Heart left ventricle (tissue), 16 donors: Measurements from ENCODE around the gene CAMKMT. TPM values are rescaled to one million over a fixed set of nuclear protein-coding genes. Genes with fewer than 3 reads are reported as not detected.
"Not testable (repeated sequence)": the region's sequence is repeated elsewhere in the genome, so short reads cannot be mapped to it uniquely, and the experiment has no call there.

Source experiments
- ATAC-seq, 4 donors: fragments of 200-7000 bp; cut with Tn5 transposase; one replicate each; pipeline ENCODE4 v1.9.1; 2020 to 2022; ENCODE audit warnings: moderate library complexity in 4 of 4, mild to moderate bottlenecking in 3 of 4, moderate number of reproducible peaks in 1 of 4
- DNase-seq, 5 donors: peaks; one replicate each; pipeline ENCODE4 v3.0.0-alpha.2; 2020
- H3K27ac ChIP-seq, 12 donors: fragments of 200-600 bp; sonication (generic) in 4 of 12; one replicate each; pipeline versions ENCODE4 v1.5.0 to v1.8.0; 2016 to 2022; ENCODE audit warnings: mild to moderate bottlenecking in 2 of 12
- H3K27me3 ChIP-seq, 9 donors: fragments of 200-600 bp; sonication (generic) in 2 of 9; one replicate each; pipeline versions ENCODE4 v1.5.1 to v1.8.0; 2016 to 2022; ENCODE audit warnings: mild to moderate bottlenecking in 3 of 9
- H3K36me3 ChIP-seq, 9 donors: fragments of 200-600 bp; sonication (generic) in 2 of 9; one replicate each; pipeline versions ENCODE4 v1.5.0 to v1.8.0; 2018 to 2022; ENCODE audit warnings: mild to moderate bottlenecking in 2 of 9
- H3K4me1 ChIP-seq, 12 donors: fragments of 200-600 bp; sonication (generic) in 4 of 12; one replicate each; pipeline versions ENCODE4 v1.5.0 to v1.8.0; 2016 to 2022; ENCODE audit warnings: mild to moderate bottlenecking in 3 of 12
- H3K4me3 ChIP-seq, 12 donors: fragments of 200-600 bp; sonication (generic) in 4 of 12; one replicate each; pipeline versions ENCODE4 v1.5.0 to v1.8.0; 2017 to 2022; ENCODE audit warnings: mild to moderate bottlenecking in 9 of 12, moderate library complexity in 4 of 12
- H3K9me3 ChIP-seq, 12 donors: fragments of 200-600 bp; sonication (generic) in 4 of 12; one replicate each; pipeline versions ENCODE4 v1.5.0 to v1.8.0; 2016 to 2022; ENCODE audit warnings: mild to moderate bottlenecking in 1 of 12
- POLR2A ChIP-seq, 2 donors: fragments of 450-650 bp; IDR thresholded peaks; one replicate each; pipeline ENCODE4 v1.6.1; 2017; ENCODE audit warnings: antibody characterized with exemption in 2 of 2, mild to moderate bottlenecking in 2 of 2, moderate library complexity in 2 of 2
- WGBS, 4 donors: extraction: QIAGEN DNeasy Blood & Tissue Kit in 2 of 4; methylation state at CpG; one replicate each; pipeline versions ENCODE4 v1.1.5 to v1.1.7; 2013 to 2018; 5-methylcytosine and 5-hydroxymethylcytosine counted together
- intact Hi-C, 10 donors: fragments of 100-400 bp; cut with DNase I; formaldehyde crosslinking; loops; one replicate each; pipeline versions ENCODE4 v1.11.1 to v1.14.2; 2022
- polyA plus RNA-seq, 2 donors: library from polyadenylated mRNA; stranded (reverse); fragments of 200-250 nt; gene quantifications; one replicate each; pipeline ENCODE4 v1.2.3, GENCODE V29; 2013
- total RNA-seq, 9 donors: library from RNA; depleted of rRNA in 2 of 9; stranded (reverse); fragments of >200 nt in 2 of 9; fragmentation: NEBNext Ultra II Directional in 3 of 9; extraction: Animal tissue kit (Norgen Biotek cat#: 25700) in 3 of 9; gene quantifications; one replicate each; pipeline versions ENCODE4 v1.1.0 to v1.2.4, GENCODE V29; 2016 to 2023
- TF ChIP-seq, protein P1 (sequence below), 12 donors: fragments of 200-600 bp; sonication (generic) in 4 of 12; IDR thresholded peaks; one replicate each; pipeline versions ENCODE4 v1.5.0 to v1.8.0; 2018 to 2022; ENCODE audit warnings: antibody characterized with exemption in 12 of 12, mild to moderate bottlenecking in 5 of 12
- donor health status: ischemic (EF 13 %, LVEDD 7.1; RV severe dilation, severe dysfunction).
- donor health status: healthy with polysubstance abuse.
- donor health status: DM: no; HTN: yes; CAD: no.
- donor health status: DM: no; HTN: no; CAD: no.
- donor health status: ischemic (EF 25% LVEDD 6.9; RV normal size, moderate dysfunction).
- donor health status: ischemic (EF 25% LVEDD 5.7; RV mildly dilated, moderate dysfunction).
- donor health status: healthy.
- donor health status: DM: yes; HTN: yes; CAD: no.
- donor health status: ischemic (EF 35%, LVEDD 5.7; RV mildly dilated, moderate dysfunction).
- donor health status: nonischemic (EF 11% LVEDD 7.7; RV severe dilation, severe dysfunction).
- donor health status: DM: yes; HTN: yes; CAD: no.
- donor health status: PGD.
- donor health status: ischemic (EF 29% LVEDD 5.4; RV normal size, mild dysfunction).
- donor health status: nonischemic (EF 23%, LVEDD 6.1; RV moderate dilation, normal function).

CAMKMT gene
- total and polyA plus RNA-seq, 11 donors = 2.5 to 10.1 (median 4.4) TPM

DNA sequence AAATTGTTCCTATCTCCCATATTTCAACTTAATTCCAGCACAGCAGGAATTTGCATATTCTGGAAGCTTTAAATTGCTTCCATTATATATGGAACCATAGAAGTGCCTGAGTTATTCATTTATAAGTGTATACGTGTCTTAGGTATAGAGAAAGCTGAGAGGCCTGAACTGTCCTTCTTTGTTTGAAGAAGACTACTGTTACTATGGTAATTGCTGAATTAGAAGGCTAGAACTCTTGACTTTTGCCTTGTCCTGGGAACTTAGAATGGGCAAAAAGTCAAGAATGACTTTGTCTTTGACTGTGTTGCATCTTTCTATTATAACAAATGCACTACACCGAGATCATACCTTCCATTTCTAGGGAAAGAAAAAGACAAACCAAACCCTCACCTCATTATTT is 15.7 kb downstream of the CAMKMT start:
- Histone ChIP-seq H3K9me3 (no peaks in the 10 kb centered on the region), H3K27me3 (no peaks in the 10 kb centered on the region), H3K4me3 (no peak overlapping the region), H3K27ac (no peak overlapping the region), H3K4me1 (no peaks in the 10 kb centered on the region), H3K36me3 (peaks cover 0 to 4% (median 0%) of the 10 kb centered on the region in 9 donors)
- DNase-seq (no peak), ATAC-seq (no peak)
- TF ChIP-seq, protein P1, sequence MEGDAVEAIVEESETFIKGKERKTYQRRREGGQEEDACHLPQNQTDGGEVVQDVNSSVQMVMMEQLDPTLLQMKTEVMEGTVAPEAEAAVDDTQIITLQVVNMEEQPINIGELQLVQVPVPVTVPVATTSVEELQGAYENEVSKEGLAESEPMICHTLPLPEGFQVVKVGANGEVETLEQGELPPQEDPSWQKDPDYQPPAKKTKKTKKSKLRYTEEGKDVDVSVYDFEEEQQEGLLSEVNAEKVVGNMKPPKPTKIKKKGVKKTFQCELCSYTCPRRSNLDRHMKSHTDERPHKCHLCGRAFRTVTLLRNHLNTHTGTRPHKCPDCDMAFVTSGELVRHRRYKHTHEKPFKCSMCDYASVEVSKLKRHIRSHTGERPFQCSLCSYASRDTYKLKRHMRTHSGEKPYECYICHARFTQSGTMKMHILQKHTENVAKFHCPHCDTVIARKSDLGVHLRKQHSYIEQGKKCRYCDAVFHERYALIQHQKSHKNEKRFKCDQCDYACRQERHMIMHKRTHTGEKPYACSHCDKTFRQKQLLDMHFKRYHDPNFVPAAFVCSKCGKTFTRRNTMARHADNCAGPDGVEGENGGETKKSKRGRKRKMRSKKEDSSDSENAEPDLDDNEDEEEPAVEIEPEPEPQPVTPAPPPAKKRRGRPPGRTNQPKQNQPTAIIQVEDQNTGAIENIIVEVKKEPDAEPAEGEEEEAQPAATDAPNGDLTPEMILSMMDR (IDR thresholded peaks at IDR 0.05) = no peak
- TF ChIP-seq POLR2A (IDR thresholded peaks at IDR 0.05) = no peak
- intact Hi-C loops = no loop called here
- 94 to 100% (median 96%) methylated on average over 2 of the region's 2 CpGs for WGBS, 4 donors

GRCh38 chr2:44385226-44385625 is 23.5 kb downstream of the CAMKMT start:
- H3K27me3 ChIP-seq, DNase-seq, H3K27ac ChIP-seq, H3K4me1 ChIP-seq, intact Hi-C loops, H3K4me3 ChIP-seq, ATAC-seq: not testable (repeated sequence)
- Histone ChIP-seq H3K36me3 (peaks cover 0 to 10% (median 0%) of the 10 kb centered on the region in 9 donors), H3K9me3 (peaks cover 0 to 18% (median 0%) of the 10 kb centered on the region in 12 donors)
- 71 to 84% (median 80%) methylated on average over 2 of the region's 2 CpGs for WGBS, 4 donors

DNA sequence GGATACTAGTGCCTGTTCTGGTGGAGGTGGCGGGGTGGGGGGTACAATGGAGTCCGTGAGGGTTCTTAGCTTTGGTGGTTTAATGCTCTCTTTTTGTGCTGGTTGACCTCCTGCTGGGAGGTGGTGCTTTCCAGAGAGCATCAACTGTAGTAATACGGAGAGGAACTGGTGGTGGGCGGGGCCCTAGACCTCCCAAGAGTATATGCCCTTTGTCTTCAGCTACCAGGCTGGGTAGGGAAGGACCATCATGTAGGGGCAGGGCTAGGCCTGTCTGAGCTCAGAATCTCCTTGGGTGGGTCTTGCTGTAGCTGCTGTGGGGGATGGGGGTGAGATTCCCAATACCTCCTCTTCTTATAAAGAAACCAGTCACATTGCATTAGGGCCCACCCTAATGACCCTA is 27.1 kb downstream of the CAMKMT start:
- 60 to 77% (median 63%) methylated on average over 3 to 4 of the region's 4 CpGs for WGBS, 4 donors
- TF ChIP-seq, protein P1 (IDR thresholded peaks at IDR 0.05) = no peak
- no peak for TF ChIP-seq POLR2A (IDR thresholded peaks at IDR 0.05)
- Histone ChIP-seq H3K27ac (no peak overlapping the region), H3K4me1 (no peaks in the 10 kb centered on the region), H3K4me3 (no peak overlapping the region), H3K36me3 (no peaks in the 10 kb centered on the region), H3K9me3 (peaks cover 0 to 18% (median 0%) of the 10 kb centered on the region in 12 donors), H3K27me3 (no peaks in the 10 kb centered on the region)
- intact Hi-C loops = no loop called here
- ATAC-seq (no peak), DNase-seq (no peak)

GRCh38 chr2:44389895-44390294 is 28.1 kb downstream of the CAMKMT start:
- H3K4me3 ChIP-seq = no peak overlapping the region
- WGBS, 4 donors = 90 to 93% (median 93%) methylated on average over 1 of the region's 1 CpG
- H3K4me1 ChIP-seq = no peaks in the 10 kb centered on the region
- intact Hi-C loops = loop anchor here (5.0 to 10.0 kb wide), 6 partner anchors 85 to 567 kb away; no protein-coding TSS in a partner anchor
- ATAC-seq (no peak), DNase-seq (no peak)
- H3K9me3 ChIP-seq = peaks cover 0 to 11% (median 0%) of the 10 kb centered on the region in 12 donors
- no peaks in the 10 kb centered on the region for H3K27me3 ChIP-seq
- H3K27ac ChIP-seq = no peak overlapping the region
- TF ChIP-seq, protein P1 (IDR thresholded peaks at IDR 0.05) = peak in 2 of 12 donors; percentile 8 to 23
- TF ChIP-seq POLR2A (IDR thresholded peaks at IDR 0.05) = no peak
- no peaks in the 10 kb centered on the region for H3K36me3 ChIP-seq
